ENCODE measurements around the gene MET.
A peak's percentile ranks its signal among the peaks of the same experiment; 100 is the strongest.

The MET gene

GRCh38 chr7:116671681-116672595 is at the start of gene MET:
Gene MET (plus strand): TSS chr7:116672196. CDS start chr7:116699085, 26,889 bp downstream.
- TF ChIP-seq EGR1 (IDR thresholded peaks at IDR 0.05) = peak; percentile 38; the same call in 1 of the 2 replicates
- no peak for TF ChIP-seq CREB1 (IDR thresholded peaks at IDR 0.05; ENCODE audit: low read depth)
- peak; percentile 36; the same call in 1 of the 2 replicates for TF ChIP-seq ZBTB7A (IDR thresholded peaks at IDR 0.05; ENCODE audit: low read depth)
- peak; percentile 32; the same call in 1 of the 2 replicates for TF ChIP-seq NFIC (IDR thresholded peaks at IDR 0.05)
- TF ChIP-seq EP300 (IDR thresholded peaks at IDR 0.05; ENCODE audit: borderline replicate concordance) = no peak
- TF ChIP-seq FOXM1 (IDR thresholded peaks at IDR 0.05; ENCODE audit: borderline replicate concordance, low read depth) = no peak
- TF ChIP-seq, protein P1, sequence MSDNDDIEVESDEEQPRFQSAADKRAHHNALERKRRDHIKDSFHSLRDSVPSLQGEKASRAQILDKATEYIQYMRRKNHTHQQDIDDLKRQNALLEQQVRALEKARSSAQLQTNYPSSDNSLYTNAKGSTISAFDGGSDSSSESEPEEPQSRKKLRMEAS (IDR thresholded peaks at IDR 0.05) = peak; percentile 95
- TF ChIP-seq TCF12 (IDR thresholded peaks at IDR 0.05; ENCODE audit: low read depth) = 0 out of 2 replicates have a peak, but pooled peaks have one; percentile 56
- TF ChIP-seq CEBPB (IDR thresholded peaks at IDR 0.05) = no peak
- TF ChIP-seq TEAD4 (IDR thresholded peaks at IDR 0.05) = no peak
- TF ChIP-seq USF1 (IDR thresholded peaks at IDR 0.05) = peak; percentile 61; the same call in 1 of the 2 replicates
- peak; percentile 86 for TF ChIP-seq RAD21 (IDR thresholded peaks at IDR 0.05; ENCODE audit: low read depth)
- TF ChIP-seq TAF1 (IDR thresholded peaks at IDR 0.05; ENCODE audit: low read depth) = no peak; the same call in 1 of the 2 replicates

DNA sequence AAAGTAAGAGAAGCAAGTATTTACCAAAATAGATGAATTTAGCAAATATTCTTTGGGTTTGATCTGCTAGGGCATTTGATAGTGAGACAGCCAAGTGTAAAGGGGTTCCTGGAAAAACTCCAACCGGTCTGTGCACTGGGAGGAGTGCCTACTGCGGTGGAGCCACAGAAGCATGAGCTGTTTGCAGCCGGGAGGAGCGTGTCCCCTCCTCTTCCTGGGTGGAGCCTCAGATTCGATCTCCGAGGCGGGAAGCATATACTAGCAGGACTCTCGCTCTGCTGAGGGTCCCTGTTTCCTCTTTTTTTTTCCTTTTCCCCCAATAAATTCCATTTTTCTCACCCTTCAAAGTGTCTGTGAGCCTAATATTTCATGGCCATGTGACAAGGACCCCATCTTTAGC is 45.1 kb upstream of the MET start:
- TF ChIP-seq FOXM1 (IDR thresholded peaks at IDR 0.05; ENCODE audit: borderline replicate concordance, low read depth) (no peak), ZBTB7A (IDR thresholded peaks at IDR 0.05; ENCODE audit: low read depth) (no peak), REST (IDR thresholded peaks at IDR 0.05; ENCODE audit: low read depth) (no peak), CEBPB (IDR thresholded peaks at IDR 0.05) (no peak), YY1 (IDR thresholded peaks at IDR 0.05; ENCODE audit: low read depth) (no peak), CREB1 (IDR thresholded peaks at IDR 0.05; ENCODE audit: low read depth) (no peak), TAF1 (IDR thresholded peaks at IDR 0.05; ENCODE audit: low read depth) (no peak)

GRCh38 chr7:116629051-116629463 is 42.9 kb upstream of the MET start:
- TF ChIP-seq REST (IDR thresholded peaks at IDR 0.05; ENCODE audit: low read depth) (no peak), ZBTB7A (IDR thresholded peaks at IDR 0.05; ENCODE audit: low read depth) (no peak), YY1 (IDR thresholded peaks at IDR 0.05; ENCODE audit: low read depth) (no peak), CEBPB (IDR thresholded peaks at IDR 0.05) (no peak), TAF1 (IDR thresholded peaks at IDR 0.05; ENCODE audit: low read depth) (no peak), EP300 (IDR thresholded peaks at IDR 0.05; ENCODE audit: borderline replicate concordance) (no peak), TEAD4 (IDR thresholded peaks at IDR 0.05) (no peak), USF1 (IDR thresholded peaks at IDR 0.05) (no peak), CREB1 (IDR thresholded peaks at IDR 0.05; ENCODE audit: low read depth) (no peak)

DNA sequence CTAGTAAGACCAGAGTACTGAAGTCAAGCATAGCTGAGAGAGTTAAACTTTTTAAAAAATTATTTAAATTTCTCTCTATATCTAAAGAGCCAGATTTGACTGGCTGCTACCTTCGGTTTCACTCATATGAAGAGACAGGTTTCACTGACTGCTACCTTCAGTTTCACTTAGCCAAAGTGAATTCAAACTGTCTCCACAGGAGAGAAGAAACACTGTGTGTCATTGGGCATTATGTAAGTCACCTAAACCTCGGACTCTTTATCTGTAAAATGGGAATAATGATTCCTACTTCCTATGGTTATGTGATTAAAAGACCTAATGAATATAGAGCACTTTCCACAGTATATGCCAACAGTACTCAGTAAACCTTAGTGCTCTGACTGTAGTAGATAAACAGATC is 41.6 kb upstream of the MET start:
- no peak for TF ChIP-seq TAF1 (IDR thresholded peaks at IDR 0.05; ENCODE audit: low read depth)
- no peak for TF ChIP-seq FOXM1 (IDR thresholded peaks at IDR 0.05; ENCODE audit: borderline replicate concordance, low read depth)
- TF ChIP-seq REST (IDR thresholded peaks at IDR 0.05; ENCODE audit: low read depth) = no peak
- TF ChIP-seq CREB1 (IDR thresholded peaks at IDR 0.05; ENCODE audit: low read depth) = no peak
- TF ChIP-seq RAD21 (IDR thresholded peaks at IDR 0.05; ENCODE audit: low read depth) = no peak
- TF ChIP-seq TCF12 (IDR thresholded peaks at IDR 0.05; ENCODE audit: low read depth) = no peak
